VCaP (cell line): Measurements from ENCODE around the gene RAP1A.

Experiments used
- H3K27ac ChIP-seq: fragments of 450-650 bp; 2 replicates; pipeline ENCODE4 v1.5.1; 2017
- CTCF ChIP-seq: fragments of 450-650 bp; conservative IDR thresholded peaks from 2 replicates; pipeline ENCODE4 v1.5.1; 2017; ENCODE audit warnings: mild to moderate bottlenecking, moderate library complexity

RAP1A gene

DNA sequence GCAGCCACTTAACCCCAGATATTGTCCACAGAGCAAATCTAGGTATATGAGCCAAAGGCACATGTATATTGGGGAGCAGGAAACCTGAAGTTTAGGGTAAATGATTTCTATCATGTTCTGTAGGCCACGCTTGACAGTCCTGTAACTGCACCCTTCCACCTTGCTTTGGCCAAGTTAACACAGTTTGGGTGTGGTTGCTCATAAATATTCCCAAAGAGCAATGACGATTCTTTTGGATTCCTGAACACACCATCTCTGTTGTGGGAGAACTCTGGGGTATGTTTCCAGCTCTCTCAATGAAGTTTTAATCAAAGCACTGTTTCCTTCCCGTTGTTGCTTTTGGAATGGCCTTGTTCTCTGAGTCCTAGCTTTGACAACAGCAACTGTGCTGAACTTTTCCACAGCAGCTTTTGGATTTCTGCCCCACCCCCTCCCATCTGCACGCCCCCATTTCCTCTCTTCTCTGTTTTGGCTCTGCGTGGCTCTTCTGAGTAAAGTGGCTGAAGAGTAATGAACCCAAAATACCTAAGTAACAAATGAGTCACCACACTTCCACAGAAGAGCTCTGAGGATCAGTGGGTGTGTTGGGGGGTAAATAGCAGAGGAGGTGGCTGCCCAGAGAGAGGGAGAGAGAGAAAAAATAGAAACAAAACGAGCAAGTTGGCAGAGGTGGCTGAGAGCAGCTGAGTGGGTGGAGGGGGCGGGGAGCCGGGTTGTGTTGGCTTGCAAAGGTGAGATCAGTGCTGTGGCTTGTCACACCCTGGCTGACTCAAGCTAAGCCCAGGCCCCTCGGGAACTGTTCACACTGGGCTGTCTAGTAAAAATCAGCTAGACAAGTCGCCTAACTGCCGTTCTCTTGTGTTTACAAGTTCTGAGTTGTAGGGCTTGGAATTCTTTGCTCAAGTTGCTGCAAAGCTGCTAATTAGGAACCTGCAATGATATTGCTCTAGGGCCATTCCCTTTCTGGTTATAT, 26.9 kb upstream of the RAP1A start:
- H3K27ac ChIP-seq: peak overlapping the region; percentile 35
- TF ChIP-seq CTCF: no peak

DNA sequence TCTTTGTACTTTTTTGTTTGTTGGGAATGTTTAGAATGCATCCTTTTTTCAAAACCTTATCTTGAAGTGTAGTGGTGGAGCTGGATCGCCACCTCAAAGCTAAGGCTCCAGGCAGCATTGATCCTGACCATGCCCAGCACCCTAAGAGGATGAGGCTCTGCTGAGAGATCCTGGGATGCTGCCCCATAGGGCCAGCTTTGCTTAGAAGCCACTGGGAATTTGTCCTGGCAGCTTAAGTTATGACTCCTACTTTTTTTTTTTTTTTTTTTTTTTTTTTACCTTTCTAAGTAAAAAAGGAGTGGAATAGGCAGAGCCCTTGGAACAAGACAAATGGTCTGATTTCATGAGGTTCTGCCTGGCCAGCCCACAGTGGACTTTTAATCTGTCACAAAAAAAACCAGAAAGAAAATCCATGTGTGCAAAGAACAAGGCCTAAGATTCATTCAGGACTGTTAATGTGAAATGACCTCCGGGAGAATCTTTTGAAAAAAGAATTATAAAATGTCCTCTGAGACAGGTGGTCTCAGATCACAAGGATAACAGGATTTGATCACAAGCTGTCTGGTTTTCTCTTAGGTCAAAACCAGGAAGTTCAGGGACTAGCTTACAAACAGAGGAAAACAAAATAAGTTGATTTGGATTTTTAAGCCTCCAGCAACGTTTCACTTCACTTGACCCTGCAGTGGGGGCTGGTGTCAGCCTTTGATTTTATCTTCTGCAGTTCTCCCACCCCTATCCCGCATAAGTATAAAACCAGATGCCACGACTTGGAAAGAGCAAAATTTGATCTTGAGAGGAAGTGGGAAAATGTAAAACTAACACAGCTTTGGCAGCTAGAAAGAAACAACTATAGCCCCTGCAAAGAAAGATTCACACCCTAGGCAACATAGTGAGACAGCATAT, 25.9 kb upstream of the RAP1A start:
- peak overlapping the region; percentile 35 for H3K27ac ChIP-seq
- no peak for TF ChIP-seq CTCF

DNA sequence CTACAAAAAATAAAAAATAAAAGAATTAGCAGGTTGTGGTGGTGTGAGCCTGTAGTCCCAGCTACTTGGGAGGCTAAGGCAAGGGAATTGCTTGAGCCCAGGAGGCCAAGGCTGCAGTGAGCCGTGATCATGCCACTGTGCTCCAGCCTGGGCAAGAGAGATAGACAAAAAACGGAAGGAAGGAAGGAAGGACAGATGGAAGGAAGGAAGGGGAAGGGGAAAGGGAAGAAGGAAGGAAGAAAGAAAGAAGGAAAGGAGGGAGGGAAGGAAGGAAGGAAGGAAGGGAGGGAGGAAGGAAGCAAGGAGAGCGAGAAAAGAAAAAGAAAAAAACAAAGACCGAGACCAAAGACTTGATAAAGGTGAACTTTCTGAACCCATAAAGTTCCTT, 25.3 kb upstream of the RAP1A start:
- TF ChIP-seq CTCF: no peak
- H3K27ac ChIP-seq: no peak overlapping the region

DNA sequence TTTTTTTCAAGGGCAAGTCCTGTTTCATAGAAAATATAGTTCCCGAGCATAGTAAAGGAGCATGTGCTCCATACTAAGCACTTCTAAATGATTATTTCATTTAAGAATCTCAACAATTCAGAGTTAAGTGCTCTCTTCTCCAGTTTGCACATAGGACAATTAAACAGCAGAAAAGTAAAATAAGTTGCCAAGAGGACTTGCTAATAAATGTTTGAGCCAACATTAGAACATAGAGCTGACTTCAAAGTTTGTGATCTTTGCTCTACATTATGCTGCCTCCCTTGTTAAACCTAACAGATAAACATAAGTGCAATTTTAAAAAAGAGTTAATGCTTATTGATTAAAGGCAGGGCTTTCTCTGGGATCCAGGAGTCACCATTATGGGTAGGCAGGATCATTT, 23.8 kb upstream of the RAP1A start:
- TF ChIP-seq CTCF: no peak
- no peak overlapping the region; the same call in 1 of the 2 replicates for H3K27ac ChIP-seq

DNA sequence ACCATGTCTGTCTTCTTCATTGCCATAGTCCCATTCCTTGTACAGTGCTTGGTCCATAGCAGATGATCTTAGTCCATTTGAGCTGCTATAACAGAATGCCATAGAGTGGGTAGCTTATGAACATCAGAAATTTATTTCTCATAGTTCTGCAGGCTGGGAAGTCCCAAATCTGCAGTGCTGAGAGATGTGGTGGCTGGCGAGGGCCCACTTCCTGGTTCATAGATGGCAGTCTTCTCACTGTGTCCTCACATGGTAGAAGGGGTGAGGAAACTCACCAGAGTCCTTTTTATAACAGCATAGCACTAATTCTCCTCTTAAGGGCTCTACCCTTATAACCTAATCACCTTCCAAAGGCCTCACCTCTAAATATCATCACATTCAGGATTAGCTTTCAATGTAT, 23.1 kb upstream of the RAP1A start:
- no peak for TF ChIP-seq CTCF
- no peak overlapping the region; the same call in 1 of the 2 replicates for H3K27ac ChIP-seq

GRCh38 chr1:111597426-111597825, 22.2 kb upstream of the RAP1A start:
- TF ChIP-seq CTCF: no peak
- no peak overlapping the region for H3K27ac ChIP-seq

DNA sequence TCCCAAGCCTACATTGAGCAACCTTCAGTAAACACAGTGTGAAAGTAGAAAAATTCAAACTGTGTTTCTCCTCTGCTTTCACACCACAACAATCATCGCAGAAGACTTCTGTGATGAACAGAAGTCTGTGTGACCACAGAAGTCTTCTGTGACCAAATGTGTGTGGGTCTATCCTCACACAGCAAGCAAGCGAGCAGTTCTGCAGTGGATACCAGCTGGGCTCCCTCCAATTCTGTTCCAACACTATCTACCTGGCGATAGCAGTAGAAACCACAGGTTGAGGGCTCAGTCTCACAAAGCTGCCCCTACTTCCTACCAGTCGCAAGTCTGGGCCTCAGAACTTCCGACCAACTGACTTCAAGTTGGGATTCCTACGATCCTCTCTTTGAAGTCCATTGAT, 21.0 kb upstream of the RAP1A start:
- no peak for TF ChIP-seq CTCF
- no peak overlapping the region for H3K27ac ChIP-seq
